Kidney (tissue), 2 donors: ENCODE data around the gene POGK. TPM values are rescaled to one million over a fixed set of nuclear protein-coding genes. Genes with fewer than 3 reads are reported as not detected.

ENCODE experiments used
- polyA plus RNA-seq: library from polyadenylated mRNA; stranded (reverse); fragments of 350-450 nt; fragmentation: Illumina TruSeq; extraction: RNeasy Lipid Tissue Mini Kit (QIAGEN cat#74804); gene quantifications from one replicate; pipeline ENCODE4 v1.2.3, GENCODE V29; 2014; ENCODE audit warnings: low read depth, low replicate concordance; ENCODE audit not compliant: insufficient read depth
- total RNA-seq: library from RNA; stranded (reverse); fragmentation: NEBNext Ultra II Directional; extraction: Animal tissue kit (Norgen Biotek cat#: 25700); gene quantifications from one replicate; pipeline ENCODE4 v1.2.1, GENCODE V29; 2021
- donor health status: DM: yes; HTN: yes; CAD: no.

The POGK gene
- total and polyA plus RNA-seq, 2 donors from 2014 or later, result 13.1 to 40.7 TPM

Other genes with a start within 250 kb of the POGK start
- gene TADA1, start 36.8 kb downstream of the POGK start, total RNA-seq, result 11.5 TPM
- gene TADA1, start 36.8 kb downstream of the POGK start, polyA plus RNA-seq, result 13.7 TPM
- gene ILDR2, start 136.1 kb downstream of the POGK start, total RNA-seq, result 5.9 TPM
- gene ILDR2, start 136.1 kb downstream of the POGK start, polyA plus RNA-seq, result 1.5 TPM
- 0.54 TPM for gene MAEL, start 149.8 kb downstream of the POGK start, total RNA-seq
- 2.2 TPM for gene MAEL, start 149.8 kb downstream of the POGK start, polyA plus RNA-seq